Measurements from ENCODE around the gene MAMDC2.

DNA sequence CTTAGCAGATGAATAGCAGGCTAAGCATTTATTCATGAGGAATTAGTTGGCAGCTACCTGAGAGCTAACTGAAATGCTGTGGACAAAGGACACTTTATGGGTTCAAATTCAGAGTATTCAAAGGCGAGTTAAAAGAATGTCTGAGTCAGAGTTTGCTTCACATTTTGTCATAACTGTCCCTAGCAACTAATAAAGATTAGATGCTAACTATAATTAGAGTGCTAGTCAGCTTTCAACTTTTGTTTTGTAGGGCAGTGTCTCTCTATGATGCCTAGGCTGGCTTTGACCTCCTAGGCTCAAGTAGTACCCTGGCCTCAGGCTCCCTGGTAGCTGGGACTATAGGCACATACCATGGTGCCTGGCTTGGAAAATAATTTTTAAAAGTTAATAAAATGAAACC, 219.8 kb downstream of the MAMDC2 start:
- TF ChIP-seq, protein P1, sequence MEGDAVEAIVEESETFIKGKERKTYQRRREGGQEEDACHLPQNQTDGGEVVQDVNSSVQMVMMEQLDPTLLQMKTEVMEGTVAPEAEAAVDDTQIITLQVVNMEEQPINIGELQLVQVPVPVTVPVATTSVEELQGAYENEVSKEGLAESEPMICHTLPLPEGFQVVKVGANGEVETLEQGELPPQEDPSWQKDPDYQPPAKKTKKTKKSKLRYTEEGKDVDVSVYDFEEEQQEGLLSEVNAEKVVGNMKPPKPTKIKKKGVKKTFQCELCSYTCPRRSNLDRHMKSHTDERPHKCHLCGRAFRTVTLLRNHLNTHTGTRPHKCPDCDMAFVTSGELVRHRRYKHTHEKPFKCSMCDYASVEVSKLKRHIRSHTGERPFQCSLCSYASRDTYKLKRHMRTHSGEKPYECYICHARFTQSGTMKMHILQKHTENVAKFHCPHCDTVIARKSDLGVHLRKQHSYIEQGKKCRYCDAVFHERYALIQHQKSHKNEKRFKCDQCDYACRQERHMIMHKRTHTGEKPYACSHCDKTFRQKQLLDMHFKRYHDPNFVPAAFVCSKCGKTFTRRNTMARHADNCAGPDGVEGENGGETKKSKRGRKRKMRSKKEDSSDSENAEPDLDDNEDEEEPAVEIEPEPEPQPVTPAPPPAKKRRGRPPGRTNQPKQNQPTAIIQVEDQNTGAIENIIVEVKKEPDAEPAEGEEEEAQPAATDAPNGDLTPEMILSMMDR (IDR thresholded peaks at IDR 0.05), result no peak
- no peak for TF ChIP-seq POLR2A (IDR thresholded peaks at IDR 0.05)

Measured in adrenal gland (tissue), 5 donors.